Osteoblast (primary cell): ENCODE data around the gene PTPN9. TPM values are rescaled to one million over a fixed set of nuclear protein-coding genes. Genes with fewer than 3 reads are reported as not detected.

ENCODE experiments used
- DNase-seq: peaks from one replicate; pipeline ENCODE4 v3.0.0; 2011; ENCODE audit warnings: low spot score, mixed read lengths; ENCODE audit not compliant: insufficient read length; ENCODE audit errors: missing footprints
- H2AFZ ChIP-seq: 2 replicates; pipeline ENCODE4 v1.6.0; 2011; ENCODE audit warnings: mild to moderate bottlenecking, low read length
- H3K27ac ChIP-seq: 2 replicates; pipeline ENCODE4 v1.5.1; 2011; ENCODE audit warnings: mild to moderate bottlenecking, low read depth, low read length, moderate library complexity
- H3K27me3 ChIP-seq: 2 replicates; pipeline ENCODE4 v1.6.0; 2012; ENCODE audit warnings: mild to moderate bottlenecking, control low read depth, inconsistent platforms, low read length, moderate library complexity; ENCODE audit not compliant: insufficient read depth
- H3K36me3 ChIP-seq: 2 replicates; pipeline ENCODE4 v1.5.1; 2011; ENCODE audit warnings: mild to moderate bottlenecking, low read length, control low read depth, moderate library complexity; ENCODE audit not compliant: insufficient read depth
- H3K4me1 ChIP-seq: 2 replicates; pipeline ENCODE4 v1.5.1; 2011; ENCODE audit warnings: mild to moderate bottlenecking, low read length, control low read depth, moderate library complexity; ENCODE audit not compliant: insufficient read depth
- H3K4me2 ChIP-seq: 2 replicates; pipeline ENCODE4 v1.6.0; 2011; ENCODE audit warnings: mild to moderate bottlenecking, low read length; ENCODE audit not compliant: insufficient read depth
- H3K4me3 ChIP-seq: fragments of 200-600 bp; sonication (generic); 3 replicates; pipeline ENCODE4 v1.5.1; 2012; ENCODE audit warnings: mild to moderate bottlenecking, low read length, inconsistent platforms; ENCODE audit not compliant: insufficient read depth
- H3K79me2 ChIP-seq: 2 replicates; pipeline ENCODE4 v1.6.0; 2012; ENCODE audit warnings: mild to moderate bottlenecking, low read length, control low read depth, inconsistent platforms; ENCODE audit not compliant: insufficient read depth
- H3K9me3 ChIP-seq: 2 replicates; pipeline ENCODE4 v1.5.1; 2011; ENCODE audit warnings: low read depth, low read length, control low read depth
- H4K20me1 ChIP-seq: 2 replicates; pipeline ENCODE4 v1.6.0; 2012; ENCODE audit warnings: mild to moderate bottlenecking, low read length, control low read depth; ENCODE audit not compliant: insufficient read depth
- total RNA-seq: library from RNA; depleted of rRNA; stranded (reverse); fragments of >200 nt; gene quantifications from 2 replicates; pipeline ENCODE4 v1.2.3, GENCODE V29; 2012
- TF ChIP-seq, protein P1 (sequence below): IDR thresholded peaks from 2 replicates; pipeline ENCODE4 v1.5.1; 2011; ENCODE audit warnings: mild to moderate bottlenecking, low read depth, low read length, moderate library complexity; ENCODE audit errors: extremely low read depth

The PTPN9 gene
- total RNA-seq: 23.9 and 24.2 TPM in 2 replicates

DNA sequence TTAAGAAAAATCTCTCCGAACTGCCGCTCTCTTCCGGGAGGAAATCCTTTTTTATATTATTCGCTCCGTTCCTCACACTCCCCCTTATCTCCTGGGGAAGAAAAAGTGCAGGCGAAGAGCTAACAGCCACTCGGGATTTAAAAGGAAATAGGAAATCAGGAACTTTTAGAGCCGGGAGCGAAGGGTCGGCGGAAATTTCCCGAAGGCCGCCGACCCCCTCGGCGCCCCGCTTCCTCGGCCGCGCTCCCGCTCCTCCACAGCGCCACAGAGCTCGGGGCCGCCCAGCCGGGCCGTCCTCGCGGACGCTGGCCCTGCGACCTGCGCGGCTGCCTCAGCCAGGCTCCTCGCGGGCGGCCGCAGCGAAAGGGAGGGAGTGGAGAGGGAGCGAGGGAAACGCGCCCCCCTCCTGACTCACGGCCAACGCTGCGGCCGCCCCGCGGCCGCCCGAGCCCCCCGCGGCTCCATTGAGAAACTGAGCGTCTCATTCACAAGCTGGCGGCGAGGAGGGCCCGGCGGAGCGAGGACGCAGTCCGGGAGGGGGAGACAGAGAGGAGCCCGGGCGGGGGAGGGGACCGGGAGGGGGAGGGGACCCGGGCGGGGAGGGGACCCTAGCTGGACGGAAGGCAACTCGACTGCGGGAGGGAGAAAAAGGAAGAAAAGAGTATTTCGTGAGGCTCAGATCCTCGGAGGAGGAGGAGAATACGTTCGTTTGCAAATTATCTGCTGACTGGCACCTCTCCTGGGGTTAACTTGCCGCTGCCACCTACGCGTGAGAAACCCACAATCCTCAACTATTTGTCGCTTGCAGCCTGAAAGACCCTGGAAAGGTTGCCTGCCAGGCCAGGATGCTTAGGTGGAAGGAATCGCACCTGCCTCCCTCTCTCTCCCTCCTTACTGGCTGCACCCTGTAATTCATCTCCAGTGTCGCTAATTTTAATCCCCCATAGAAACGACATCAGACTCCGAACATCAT lies at the start of gene PTPN9:
Gene PTPN9, minus strand, starts transcription at position 368 of the 973 bp plus-strand sequence. CDS start 539 bp downstream, outside the sequence.
- H3K9me3 ChIP-seq: no peaks in the 10 kb centered on the region
- peak within 1 kb of the TSS; percentile 90 for H3K4me2 ChIP-seq
- no peaks in the 10 kb centered on the region for H3K27me3 ChIP-seq
- H4K20me1 ChIP-seq: no peaks in the 10 kb centered on the region
- TF ChIP-seq, protein P1, sequence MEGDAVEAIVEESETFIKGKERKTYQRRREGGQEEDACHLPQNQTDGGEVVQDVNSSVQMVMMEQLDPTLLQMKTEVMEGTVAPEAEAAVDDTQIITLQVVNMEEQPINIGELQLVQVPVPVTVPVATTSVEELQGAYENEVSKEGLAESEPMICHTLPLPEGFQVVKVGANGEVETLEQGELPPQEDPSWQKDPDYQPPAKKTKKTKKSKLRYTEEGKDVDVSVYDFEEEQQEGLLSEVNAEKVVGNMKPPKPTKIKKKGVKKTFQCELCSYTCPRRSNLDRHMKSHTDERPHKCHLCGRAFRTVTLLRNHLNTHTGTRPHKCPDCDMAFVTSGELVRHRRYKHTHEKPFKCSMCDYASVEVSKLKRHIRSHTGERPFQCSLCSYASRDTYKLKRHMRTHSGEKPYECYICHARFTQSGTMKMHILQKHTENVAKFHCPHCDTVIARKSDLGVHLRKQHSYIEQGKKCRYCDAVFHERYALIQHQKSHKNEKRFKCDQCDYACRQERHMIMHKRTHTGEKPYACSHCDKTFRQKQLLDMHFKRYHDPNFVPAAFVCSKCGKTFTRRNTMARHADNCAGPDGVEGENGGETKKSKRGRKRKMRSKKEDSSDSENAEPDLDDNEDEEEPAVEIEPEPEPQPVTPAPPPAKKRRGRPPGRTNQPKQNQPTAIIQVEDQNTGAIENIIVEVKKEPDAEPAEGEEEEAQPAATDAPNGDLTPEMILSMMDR: peak; percentile 20
- peaks cover 13% of the 10 kb centered on the region for H3K4me1 ChIP-seq
- H3K36me3 ChIP-seq: no peaks in the 10 kb centered on the region
- peaks cover 38% of the 10 kb centered on the region for H3K79me2 ChIP-seq
- peak within 1 kb of the TSS; percentile 78 for H3K27ac ChIP-seq
- peak within 1 kb of the TSS; percentile 96 for H3K4me3 ChIP-seq
- peak; percentile 96 for DNase-seq
- peak within 1 kb of the TSS; percentile 86 for H2AFZ ChIP-seq

DNA sequence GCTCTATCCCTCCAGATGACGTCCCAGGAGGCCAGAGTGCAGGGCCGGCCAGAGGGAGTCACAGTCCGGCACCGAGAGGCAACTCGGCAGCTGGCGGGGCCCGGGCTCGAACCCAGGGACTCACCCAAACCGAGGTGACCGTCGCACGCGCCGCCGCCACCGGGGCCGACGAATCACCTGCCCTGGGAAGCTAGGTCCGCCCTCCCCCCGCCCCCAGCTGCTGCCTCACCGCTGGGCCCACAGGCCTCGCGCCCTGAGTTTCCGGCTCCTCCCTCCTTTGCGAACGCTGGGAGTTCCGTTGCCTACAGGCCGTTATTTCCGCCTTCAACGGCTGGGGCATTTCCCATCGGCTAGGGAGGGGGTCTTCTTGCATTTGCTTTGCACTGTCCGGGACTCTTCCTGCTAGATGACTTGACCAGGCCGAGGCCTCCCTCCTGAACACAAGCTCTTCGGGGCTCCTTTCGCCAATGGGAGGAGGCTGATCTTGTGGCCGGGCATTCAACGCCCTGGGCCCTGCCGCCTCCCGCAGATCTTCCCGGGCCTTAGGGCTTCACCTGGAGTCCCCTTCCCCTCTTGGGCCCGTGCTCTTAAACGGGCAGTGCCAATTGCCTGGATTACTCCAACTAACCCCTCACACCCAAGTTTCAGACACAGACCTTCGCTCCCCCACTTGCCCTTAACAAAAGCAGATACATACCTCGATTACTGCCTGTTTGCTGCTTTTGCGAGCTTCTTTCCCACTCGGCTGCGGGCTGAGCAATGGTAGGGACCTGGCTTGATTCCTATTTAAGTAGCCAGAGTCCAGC lies 46.6 kb upstream of the PTPN9 start, which contains the start of gene SNUPN:
Gene SNUPN, minus strand, starts transcription at position 184 of the 806 bp plus-strand sequence. CDS start 4,674 bp downstream, outside the sequence.
- H3K4me1 ChIP-seq: peaks cover 14% of the 10 kb centered on the region
- DNase-seq: peak; percentile 97
- TF ChIP-seq, protein P1: no peak
- H4K20me1 ChIP-seq: no peaks in the 10 kb centered on the region
- no peaks in the 10 kb centered on the region for H3K27me3 ChIP-seq
- peak within 1 kb of the TSS; percentile 99 for H3K4me3 ChIP-seq
- H3K36me3 ChIP-seq: no peaks in the 10 kb centered on the region
- H3K4me2 ChIP-seq: peak within 1 kb of the TSS; percentile 66
- H2AFZ ChIP-seq: peak within 1 kb of the TSS; percentile 97
- H3K27ac ChIP-seq: peak within 1 kb of the TSS; percentile 75
- no peaks in the 10 kb centered on the region for H3K9me3 ChIP-seq
- peaks cover 17% of the 10 kb centered on the region for H3K79me2 ChIP-seq

DNA sequence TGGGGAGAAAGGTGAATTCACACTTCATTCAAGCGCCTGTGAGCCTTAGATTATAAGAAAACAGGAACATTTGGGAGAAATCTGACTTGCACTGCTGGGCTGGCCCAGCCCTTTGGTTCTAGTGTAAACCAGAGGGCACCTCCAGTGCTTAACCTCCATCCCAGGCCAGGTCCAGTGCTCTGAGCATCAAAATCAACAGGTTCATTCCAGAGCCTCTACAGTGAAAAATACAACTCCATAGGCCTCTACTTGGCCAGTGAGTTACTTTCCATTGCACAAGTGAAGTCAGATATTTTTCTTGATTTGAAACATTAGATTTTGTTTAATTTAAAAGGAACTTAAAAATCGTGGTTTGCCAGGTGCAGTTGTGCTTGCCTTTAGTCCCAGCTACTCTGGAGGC lies 43.4 kb upstream of the PTPN9 start:
- no peak overlapping the region for H3K4me2 ChIP-seq
- H3K27ac ChIP-seq: peak overlapping the region; percentile 5
- H4K20me1 ChIP-seq: no peaks in the 10 kb centered on the region
- no peak overlapping the region for H2AFZ ChIP-seq
- peaks cover 27% of the 10 kb centered on the region for H3K79me2 ChIP-seq
- no peak for DNase-seq
- TF ChIP-seq, protein P1: no peak
- H3K9me3 ChIP-seq: no peaks in the 10 kb centered on the region
- no peaks in the 10 kb centered on the region for H3K27me3 ChIP-seq
- peaks cover 18% of the 10 kb centered on the region for H3K36me3 ChIP-seq
- H3K4me1 ChIP-seq: peaks cover 24% of the 10 kb centered on the region
- no peak overlapping the region for H3K4me3 ChIP-seq
